Panc1 (cell line): Measurements from ENCODE around the gene FZD7.

Source experiments
- POLR2AphosphoS5 ChIP-seq: IDR thresholded peaks from 2 replicates; pipeline ENCODE4 v1.6.1; 2012; ENCODE audit warnings: mild to moderate bottlenecking, low read depth, low read length, moderate library complexity
- SIN3A ChIP-seq: IDR thresholded peaks from 2 replicates; pipeline ENCODE4 v1.6.1; 2012; ENCODE audit warnings: low read depth, mild to moderate bottlenecking, low read length, moderate library complexity, borderline replicate concordance; ENCODE audit not compliant: insufficient read depth
- TCF7L2 ChIP-seq: IDR thresholded peaks from 2 replicates; pipeline ENCODE4 v1.6.1; 2011; ENCODE audit warnings: mild to moderate bottlenecking, low read depth, low read length, inconsistent platforms
- TF ChIP-seq, protein P1 (sequence below): fragments of 450-650 bp; IDR thresholded peaks from 2 replicates; pipeline ENCODE4 v1.5.1; 2017; ENCODE audit warnings: mild to moderate bottlenecking
- TF ChIP-seq, protein P2 (sequence below), 2 experiments: IDR thresholded peaks; 2 replicates each; pipeline ENCODE4 v1.6.1; 2011 to 2012; ENCODE audit warnings: low read depth in 2 of 2, control low read depth in 1 of 2, low read length in 1 of 2, mild to moderate bottlenecking in 1 of 2, moderate library complexity in 1 of 2; ENCODE audit not compliant: insufficient read depth in 1 of 2

DNA sequence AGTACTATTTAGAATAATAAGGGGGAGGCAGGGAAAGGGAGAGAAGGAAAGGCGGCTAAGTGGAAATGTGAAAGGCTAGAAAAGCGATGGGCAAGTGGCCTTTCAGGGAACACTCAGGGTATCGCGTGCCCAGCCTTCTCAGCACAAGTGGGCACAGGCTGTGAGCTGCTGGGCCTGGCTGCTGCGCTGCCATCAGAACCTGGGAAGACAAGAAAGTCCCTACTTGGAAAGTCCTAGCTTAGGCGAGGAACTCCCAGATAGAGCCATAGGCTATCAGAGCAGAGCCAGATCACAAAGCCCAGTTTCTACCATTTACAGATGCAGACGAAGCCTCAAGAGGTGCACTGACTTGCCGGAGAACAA is 9.8 kb upstream of the FZD7 start:
- TF ChIP-seq, protein P1, sequence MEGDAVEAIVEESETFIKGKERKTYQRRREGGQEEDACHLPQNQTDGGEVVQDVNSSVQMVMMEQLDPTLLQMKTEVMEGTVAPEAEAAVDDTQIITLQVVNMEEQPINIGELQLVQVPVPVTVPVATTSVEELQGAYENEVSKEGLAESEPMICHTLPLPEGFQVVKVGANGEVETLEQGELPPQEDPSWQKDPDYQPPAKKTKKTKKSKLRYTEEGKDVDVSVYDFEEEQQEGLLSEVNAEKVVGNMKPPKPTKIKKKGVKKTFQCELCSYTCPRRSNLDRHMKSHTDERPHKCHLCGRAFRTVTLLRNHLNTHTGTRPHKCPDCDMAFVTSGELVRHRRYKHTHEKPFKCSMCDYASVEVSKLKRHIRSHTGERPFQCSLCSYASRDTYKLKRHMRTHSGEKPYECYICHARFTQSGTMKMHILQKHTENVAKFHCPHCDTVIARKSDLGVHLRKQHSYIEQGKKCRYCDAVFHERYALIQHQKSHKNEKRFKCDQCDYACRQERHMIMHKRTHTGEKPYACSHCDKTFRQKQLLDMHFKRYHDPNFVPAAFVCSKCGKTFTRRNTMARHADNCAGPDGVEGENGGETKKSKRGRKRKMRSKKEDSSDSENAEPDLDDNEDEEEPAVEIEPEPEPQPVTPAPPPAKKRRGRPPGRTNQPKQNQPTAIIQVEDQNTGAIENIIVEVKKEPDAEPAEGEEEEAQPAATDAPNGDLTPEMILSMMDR = no peak
- TF ChIP-seq, protein P2, sequence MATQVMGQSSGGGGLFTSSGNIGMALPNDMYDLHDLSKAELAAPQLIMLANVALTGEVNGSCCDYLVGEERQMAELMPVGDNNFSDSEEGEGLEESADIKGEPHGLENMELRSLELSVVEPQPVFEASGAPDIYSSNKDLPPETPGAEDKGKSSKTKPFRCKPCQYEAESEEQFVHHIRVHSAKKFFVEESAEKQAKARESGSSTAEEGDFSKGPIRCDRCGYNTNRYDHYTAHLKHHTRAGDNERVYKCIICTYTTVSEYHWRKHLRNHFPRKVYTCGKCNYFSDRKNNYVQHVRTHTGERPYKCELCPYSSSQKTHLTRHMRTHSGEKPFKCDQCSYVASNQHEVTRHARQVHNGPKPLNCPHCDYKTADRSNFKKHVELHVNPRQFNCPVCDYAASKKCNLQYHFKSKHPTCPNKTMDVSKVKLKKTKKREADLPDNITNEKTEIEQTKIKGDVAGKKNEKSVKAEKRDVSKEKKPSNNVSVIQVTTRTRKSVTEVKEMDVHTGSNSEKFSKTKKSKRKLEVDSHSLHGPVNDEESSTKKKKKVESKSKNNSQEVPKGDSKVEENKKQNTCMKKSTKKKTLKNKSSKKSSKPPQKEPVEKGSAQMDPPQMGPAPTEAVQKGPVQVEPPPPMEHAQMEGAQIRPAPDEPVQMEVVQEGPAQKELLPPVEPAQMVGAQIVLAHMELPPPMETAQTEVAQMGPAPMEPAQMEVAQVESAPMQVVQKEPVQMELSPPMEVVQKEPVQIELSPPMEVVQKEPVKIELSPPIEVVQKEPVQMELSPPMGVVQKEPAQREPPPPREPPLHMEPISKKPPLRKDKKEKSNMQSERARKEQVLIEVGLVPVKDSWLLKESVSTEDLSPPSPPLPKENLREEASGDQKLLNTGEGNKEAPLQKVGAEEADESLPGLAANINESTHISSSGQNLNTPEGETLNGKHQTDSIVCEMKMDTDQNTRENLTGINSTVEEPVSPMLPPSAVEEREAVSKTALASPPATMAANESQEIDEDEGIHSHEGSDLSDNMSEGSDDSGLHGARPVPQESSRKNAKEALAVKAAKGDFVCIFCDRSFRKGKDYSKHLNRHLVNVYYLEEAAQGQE (IDR thresholded peaks at IDR 0.05; ENCODE audit: insufficient read depth in 1 of 2, low read depth in 2 of 2, low read length in 1 of 2) = no peak
- TF ChIP-seq POLR2AphosphoS5 (no peak), TCF7L2 (no peak), SIN3A (no peak)
